Kidney epithelial cell (primary cell): ENCODE data around the gene CCDC174. TPM values are rescaled to one million over a fixed set of nuclear protein-coding genes. Genes with fewer than 3 reads are reported as not detected.

ENCODE experiments used
- DNase-seq: peaks from one replicate; pipeline ENCODE4 v3.0.0-alpha.2; 2010; ENCODE audit warnings: low read depth
- H3K27me3 ChIP-seq: 2 replicates; pipeline ENCODE4 v1.6.0; 2011; ENCODE audit warnings: low read length; ENCODE audit not compliant: control insufficient read depth, insufficient read depth
- H3K36me3 ChIP-seq: 2 replicates; pipeline ENCODE4 v1.5.1; 2011; ENCODE audit warnings: low read length; ENCODE audit not compliant: control insufficient read depth, insufficient read depth
- H3K4me3 ChIP-seq: 2 replicates; pipeline ENCODE4 v1.5.1; 2011; ENCODE audit warnings: low read depth, mild to moderate bottlenecking, control low read depth, low read length
- CTCF ChIP-seq: IDR thresholded peaks from 2 replicates; pipeline ENCODE4 v1.5.1; 2011; ENCODE audit warnings: mild to moderate bottlenecking, moderate library complexity, low read length, control low read depth, inconsistent platforms; ENCODE audit not compliant: insufficient read depth, poor library complexity, severe bottlenecking
- total RNA-seq: library from RNA; depleted of rRNA; stranded (reverse); fragments of >200 nt; gene quantifications from 2 replicates; pipeline ENCODE4 v1.2.3, GENCODE V29; 2015

Gene CCDC174
- total RNA-seq, 1 donor from 2014 or later: 21.7 TPM

DNA sequence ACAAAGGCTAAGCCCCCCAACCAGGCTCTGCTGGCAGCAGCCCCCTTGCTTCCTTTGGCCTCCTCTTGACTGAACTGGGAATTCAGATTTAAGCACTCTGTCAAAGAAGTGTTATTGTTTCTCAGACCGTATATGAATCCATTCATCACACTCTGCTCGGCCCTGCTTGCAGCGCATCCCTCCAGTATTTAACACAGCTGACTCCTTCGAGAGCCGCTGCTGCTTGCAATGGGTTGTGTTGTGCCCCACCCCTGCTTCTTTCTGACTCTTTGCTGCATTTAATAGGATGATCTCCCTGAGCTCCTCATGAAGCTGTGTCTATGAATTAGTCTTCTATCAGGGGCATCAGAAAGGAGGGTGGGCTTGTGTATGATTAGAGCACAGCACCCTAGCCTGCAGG lies 54.5 kb downstream of the CCDC174 start:
- Histone ChIP-seq H3K36me3 (no peaks in the 10 kb centered on the region), H3K27me3 (no peaks in the 10 kb centered on the region), H3K4me3 (no peak overlapping the region)
- DNase-seq: no peak
- no peak for TF ChIP-seq CTCF

- DNase-seq: no peak
- TF ChIP-seq CTCF: no peak
- no peaks in the 10 kb centered on the region for H3K27me3 ChIP-seq
- H3K4me3 ChIP-seq: no peak overlapping the region
- H3K36me3 ChIP-seq: no peaks in the 10 kb centered on the region
Measured at GRCh38 chr3:14716591-14716990, 65.0 kb downstream of the CCDC174 start.

- no peak overlapping the region for H3K4me3 ChIP-seq
- H3K27me3 ChIP-seq: no peaks in the 10 kb centered on the region
- no peak for TF ChIP-seq CTCF
- no peaks in the 10 kb centered on the region for H3K36me3 ChIP-seq
- DNase-seq: no peak
Measured at GRCh38 chr3:14717307-14717706, 65.7 kb downstream of the CCDC174 start.

- Histone ChIP-seq H3K36me3 (no peaks in the 10 kb centered on the region), H3K27me3 (no peaks in the 10 kb centered on the region), H3K4me3 (no peak overlapping the region)
- no peak for TF ChIP-seq CTCF
- DNase-seq: no peak
Measured at GRCh38 chr3:14718539-14718938, 67.0 kb downstream of the CCDC174 start.

GRCh38 chr3:14719006-14719405 lies 67.4 kb downstream of the CCDC174 start:
- no peak for DNase-seq
- TF ChIP-seq CTCF: no peak
- Histone ChIP-seq H3K4me3 (no peak overlapping the region), H3K36me3 (no peaks in the 10 kb centered on the region), H3K27me3 (no peaks in the 10 kb centered on the region)

GRCh38 chr3:14721126-14721864 lies 69.7 kb downstream of the CCDC174 start:
- TF ChIP-seq CTCF: no peak
- no peak for DNase-seq
- no peaks in the 10 kb centered on the region for H3K36me3 ChIP-seq
- no peaks in the 10 kb centered on the region for H3K27me3 ChIP-seq
- H3K4me3 ChIP-seq: no peak overlapping the region

Other genes starting within 250 kb of the CCDC174 start
- gene SLC6A6, start 249.2 kb upstream of the CCDC174 start, total RNA-seq: 3.8 and 4.1 TPM in 2 replicates
- gene GRIP2, start 111.4 kb upstream of the CCDC174 start, total RNA-seq: not detected in 2 replicates
- 0.13 TPM in 1 of 2 replicates, not detected in the other for gene C3orf20, start 23.4 kb downstream of the CCDC174 start, total RNA-seq
- 1.1 and 1.4 TPM in 2 replicates for gene FGD5, start 167.2 kb downstream of the CCDC174 start, total RNA-seq